ENCODE data around the gene QDPR. TPM values are rescaled to one million over a fixed set of nuclear protein-coding genes. Genes with fewer than 3 reads are reported as not detected.

Gene QDPR
- polyA plus RNA-seq, 1 donor (not counting 4 experiments of a cell fraction or from before 2014, with no cell fraction given) = 65.6 TPM

- DNase-seq (ENCODE audit: low read depth, low spot score) = no peak
- TF ChIP-seq EZH2 (IDR thresholded peaks at IDR 0.05; ENCODE audit: low read length) = no peak
- TF ChIP-seq CTCF (optimal IDR thresholded peaks at IDR 0.05 in 1 of 3, IDR thresholded peaks at IDR 0.05 in 1 of 3, conservative IDR thresholded peaks at IDR 0.05 in 1 of 3; ENCODE audit: extremely low read depth in 1 of 3, insufficient read depth in 2 of 3, low read length in 3 of 3) = no peak
- no peak for FAIRE-seq
- no peaks in the 10 kb centered on the region for H3K79me2 ChIP-seq (ENCODE audit: control insufficient read depth, insufficient read depth, low read length)
- no peak overlapping the region for H3K9ac ChIP-seq (ENCODE audit: control insufficient read depth, extremely low read depth, insufficient read depth, low read length)
- H3K4me1 ChIP-seq (ENCODE audit: control insufficient read depth, extremely low read depth, insufficient read depth, low read length) = no peaks in the 10 kb centered on the region
- no peaks in the 10 kb centered on the region for H4K20me1 ChIP-seq (ENCODE audit: control insufficient read depth, extremely low read depth, insufficient read depth, low read length)
- H2AFZ ChIP-seq (ENCODE audit: control insufficient read depth, low read length) = no peak overlapping the region
- H3K36me3 ChIP-seq (ENCODE audit: control insufficient read depth in 2 of 2, extremely low read depth in 1 of 2, insufficient read depth in 2 of 2, low read length in 2 of 2) = no peaks in the 10 kb centered on the region
- no peaks in the 10 kb centered on the region for H3K27me3 ChIP-seq (ENCODE audit: control insufficient read depth, extremely low read depth, insufficient read depth, low read length)
- H3K9me3 ChIP-seq (ENCODE audit: control insufficient read depth, low read depth, low read length) = no peaks in the 10 kb centered on the region
- dilution Hi-C loops (cut with MboI; ENCODE audit: extremely low pct_ligation_motif_present, low sequenced_read_pairs) = no loop called here
- H3K27ac ChIP-seq (ENCODE audit: control insufficient read depth, insufficient read depth, low read length) = no peak overlapping the region
- H3K9me1 ChIP-seq (ENCODE audit: control insufficient read depth, extremely low read depth, insufficient read depth, low read length) = no peaks in the 10 kb centered on the region
- no peak overlapping the region for H3K4me2 ChIP-seq (ENCODE audit: control insufficient read depth, extremely low read depth, insufficient read depth, low read depth, low read length)
- H3K4me3 ChIP-seq (ENCODE audit: control insufficient read depth in 2 of 3, extremely low read depth in 1 of 3, insufficient read depth in 2 of 3, low read depth in 1 of 3, low read length in 3 of 3) = no peak overlapping the region
Observed at GRCh38 chr4:17552427-17552826, 40.5 kb upstream of the QDPR start.

GRCh38 chr4:17550549-17550948, 38.7 kb upstream of the QDPR start:
- Histone ChIP-seq H3K4me2 (ENCODE audit: control insufficient read depth, extremely low read depth, insufficient read depth, low read depth, low read length) (no peak overlapping the region), H3K4me3 (ENCODE audit: control insufficient read depth in 2 of 3, extremely low read depth in 1 of 3, insufficient read depth in 2 of 3, low read depth in 1 of 3, low read length in 3 of 3) (no peak overlapping the region), H3K9me1 (ENCODE audit: control insufficient read depth, extremely low read depth, insufficient read depth, low read length) (no peaks in the 10 kb centered on the region), H3K27me3 (ENCODE audit: control insufficient read depth, extremely low read depth, insufficient read depth, low read length) (no peaks in the 10 kb centered on the region), H3K4me1 (ENCODE audit: control insufficient read depth, extremely low read depth, insufficient read depth, low read length) (no peaks in the 10 kb centered on the region), H2AFZ (ENCODE audit: control insufficient read depth, low read length) (no peak overlapping the region), H3K9me3 (ENCODE audit: control insufficient read depth, low read depth, low read length) (no peaks in the 10 kb centered on the region), H3K27ac (ENCODE audit: control insufficient read depth, insufficient read depth, low read length) (no peak overlapping the region), H3K36me3 (ENCODE audit: control insufficient read depth in 2 of 2, extremely low read depth in 1 of 2, insufficient read depth in 2 of 2, low read length in 2 of 2) (no peaks in the 10 kb centered on the region), H3K9ac (ENCODE audit: control insufficient read depth, extremely low read depth, insufficient read depth, low read length) (no peak overlapping the region), H4K20me1 (ENCODE audit: control insufficient read depth, extremely low read depth, insufficient read depth, low read length) (no peaks in the 10 kb centered on the region), H3K79me2 (ENCODE audit: control insufficient read depth, insufficient read depth, low read length) (no peaks in the 10 kb centered on the region)
- no peak for FAIRE-seq
- TF ChIP-seq EZH2 (IDR thresholded peaks at IDR 0.05; ENCODE audit: low read length) = no peak
- no peak for TF ChIP-seq CTCF (optimal IDR thresholded peaks at IDR 0.05 in 1 of 3, IDR thresholded peaks at IDR 0.05 in 1 of 3, conservative IDR thresholded peaks at IDR 0.05 in 1 of 3; ENCODE audit: extremely low read depth in 1 of 3, insufficient read depth in 2 of 3, low read length in 3 of 3)
- dilution Hi-C loops (cut with MboI; ENCODE audit: extremely low pct_ligation_motif_present, low sequenced_read_pairs) = no loop called here
- no peak for DNase-seq (ENCODE audit: low read depth, low spot score)
